ENCODE results near the gene COA1.
A peak's percentile ranks its signal among the peaks of the same experiment; 100 is the strongest.

Gene COA1

GRCh38 chr7:43701929-43702328 lies 27.4 kb downstream of the COA1 start:
- no peak for DNase-seq
- H3K27me3 ChIP-seq: no peaks in the 10 kb centered on the region
- H3K36me3 ChIP-seq: peaks cover 20% of the 10 kb centered on the region
- H3K4me3 ChIP-seq (ENCODE audit: low read depth, low read length): no peak overlapping the region
- no peaks in the 10 kb centered on the region for H3K9me3 ChIP-seq
- no peak for TF ChIP-seq CTCF (IDR thresholded peaks at IDR 0.05; ENCODE audit: low read depth, low read length)
- H3K4me1 ChIP-seq: peaks cover 11% of the 10 kb centered on the region; the same call in 1 of the 2 replicates

GRCh38 chr7:43701500-43701854 lies 27.8 kb downstream of the COA1 start:
- Histone ChIP-seq H3K9me3 (no peaks in the 10 kb centered on the region), H3K27me3 (no peaks in the 10 kb centered on the region), H3K4me3 (ENCODE audit: low read depth, low read length) (no peak overlapping the region), H3K36me3 (peaks cover 20% of the 10 kb centered on the region), H3K4me1 (peaks cover 11% of the 10 kb centered on the region; the same call in 1 of the 2 replicates)
- no peak for DNase-seq
- TF ChIP-seq CTCF (IDR thresholded peaks at IDR 0.05; ENCODE audit: low read depth, low read length): no peak

- no peak overlapping the region for H3K4me3 ChIP-seq (ENCODE audit: low read depth, low read length)
- H3K9me3 ChIP-seq: no peaks in the 10 kb centered on the region
- peaks cover 20% of the 10 kb centered on the region for H3K36me3 ChIP-seq
- no peak for DNase-seq
- no peaks in the 10 kb centered on the region for H3K27me3 ChIP-seq
- TF ChIP-seq CTCF (IDR thresholded peaks at IDR 0.05; ENCODE audit: low read depth, low read length): no peak
- H3K4me1 ChIP-seq: peaks cover 11% of the 10 kb centered on the region; the same call in 1 of the 2 replicates
These were observed 28.4 kb downstream of the COA1 start for GRCh38 chr7:43700646-43701499.

- Histone ChIP-seq H3K4me1 (peaks cover 11% of the 10 kb centered on the region; the same call in 1 of the 2 replicates), H3K36me3 (peaks cover 12% of the 10 kb centered on the region), H3K27me3 (no peaks in the 10 kb centered on the region), H3K4me3 (ENCODE audit: low read depth, low read length) (no peak overlapping the region), H3K9me3 (no peaks in the 10 kb centered on the region)
- TF ChIP-seq CTCF (IDR thresholded peaks at IDR 0.05; ENCODE audit: low read depth, low read length): peak; percentile 75
- DNase-seq: no peak
These were observed 29.2 kb downstream of the COA1 start for GRCh38 chr7:43700059-43700501.

GRCh38 chr7:43698460-43699255 lies 30.7 kb downstream of the COA1 start:
- Histone ChIP-seq H3K4me1 (peaks cover 11% of the 10 kb centered on the region), H3K36me3 (no peaks in the 10 kb centered on the region), H3K27me3 (no peaks in the 10 kb centered on the region), H3K4me3 (ENCODE audit: low read depth, low read length) (no peak overlapping the region), H3K9me3 (no peaks in the 10 kb centered on the region)
- no peak for TF ChIP-seq CTCF (IDR thresholded peaks at IDR 0.05; ENCODE audit: low read depth, low read length)
- no peak for DNase-seq
